HG03354 (cell line): ENCODE measurements around the gene TMEM125.

Source experiments
- ATAC-seq: cut with Tn5 transposase; IDR thresholded peaks from one replicate; pipeline ENCODE4 v1.9.1; 2021; ENCODE audit warnings: mild to moderate bottlenecking; ENCODE audit not compliant: unreplicated experiment, poor library complexity, severe bottlenecking

Gene TMEM125

GRCh38 chr1:43272576-43273571 lies 3.1 kb downstream of the TMEM125 start:
- no peak for ATAC-seq

- ATAC-seq: no peak
Observed at GRCh38 chr1:43273708-43274107, 3.9 kb downstream of the TMEM125 start.

- no peak for ATAC-seq
Observed at GRCh38 chr1:43274125-43274803, 4.5 kb downstream of the TMEM125 start.

GRCh38 chr1:43274804-43275180 lies 5.0 kb downstream of the TMEM125 start:
- ATAC-seq: no peak

- no peak for ATAC-seq
Observed at GRCh38 chr1:43275826-43276620, 6.2 kb downstream of the TMEM125 start.

GRCh38 chr1:43276673-43277072 lies 6.9 kb downstream of the TMEM125 start:
- ATAC-seq: no peak

- no peak for ATAC-seq
Observed at GRCh38 chr1:43277116-43277876, 7.5 kb downstream of the TMEM125 start.

GRCh38 chr1:43279161-43279560 lies 9.4 kb downstream of the TMEM125 start:
- ATAC-seq: no peak

GRCh38 chr1:43279666-43280065 lies 9.9 kb downstream of the TMEM125 start:
- ATAC-seq: no peak

- ATAC-seq: no peak
Observed at GRCh38 chr1:43280692-43281091, 10.9 kb downstream of the TMEM125 start.

GRCh38 chr1:43282220-43283195 lies 12.7 kb downstream of the TMEM125 start:
- ATAC-seq: no peak

GRCh38 chr1:43284065-43284464 lies 14.3 kb downstream of the TMEM125 start:
- ATAC-seq: no peak

- no peak for ATAC-seq
Observed at GRCh38 chr1:43284546-43285110, 14.8 kb downstream of the TMEM125 start.

- ATAC-seq: no peak
Observed at GRCh38 chr1:43285269-43285990, 15.6 kb downstream of the TMEM125 start, which contains the start of gene C1orf210. C1orf210 (minus strand) TSS chr1:43285581; CDS start chr1:43283270, 2,311 bp downstream.

GRCh38 chr1:43286115-43286514 lies 16.3 kb downstream of the TMEM125 start:
- no peak for ATAC-seq

- no peak for ATAC-seq
Observed at GRCh38 chr1:43286533-43286932, 16.8 kb downstream of the TMEM125 start.

- ATAC-seq: no peak
Observed at GRCh38 chr1:43288058-43288784, 18.4 kb downstream of the TMEM125 start.
